Loucy (cell line): Measurements from ENCODE around the gene IGF2BP2.
A peak's percentile ranks its signal among the peaks of the same experiment; 100 is the strongest.

Experiments used
- H2AFZ ChIP-seq: fragments of 200-600 bp; sonication (generic); 2 replicates; pipeline ENCODE4 v1.6.0; 2016; ENCODE audit warnings: antibody characterized with exemption, mild to moderate bottlenecking, low read length, moderate library complexity
- H3F3A ChIP-seq: fragments of 200-600 bp; 2 replicates; pipeline ENCODE4 v1.6.0; 2016; ENCODE audit warnings: antibody characterized with exemption, low read depth, mild to moderate bottlenecking
- H3K27me3 ChIP-seq: fragments of 200-600 bp; sonication (generic); 2 replicates; pipeline ENCODE4 v1.6.1; 2014; ENCODE audit warnings: low read length, mild to moderate bottlenecking; ENCODE audit not compliant: insufficient read depth, poor library complexity, severe bottlenecking
- H3K36me3 ChIP-seq: fragments of 200-600 bp; sonication (generic); 2 replicates; pipeline ENCODE4 v1.6.1; 2016; ENCODE audit warnings: low read length; ENCODE audit not compliant: insufficient read depth
- H3K4me1 ChIP-seq: fragments of 200-600 bp; sonication (generic); 2 replicates; pipeline ENCODE4 v1.5.1; 2014; ENCODE audit warnings: low read length, mild to moderate bottlenecking; ENCODE audit not compliant: insufficient read depth, poor library complexity, severe bottlenecking
- H3K4me2 ChIP-seq: fragments of 200-600 bp; sonication (generic); 2 replicates; pipeline ENCODE4 v1.6.0; 2014; ENCODE audit warnings: antibody characterized with exemption, low read length, low read depth, mild to moderate bottlenecking; ENCODE audit not compliant: poor library complexity, severe bottlenecking
- H3K4me3 ChIP-seq: fragments of 200-600 bp; sonication (generic); 2 replicates; pipeline ENCODE4 v1.5.1; 2014; ENCODE audit warnings: low read length, mild to moderate bottlenecking, mixed read lengths; ENCODE audit not compliant: poor library complexity, severe bottlenecking
- H3K79me2 ChIP-seq: fragments of 200-600 bp; sonication (generic); 2 replicates; pipeline ENCODE4 v1.6.1; 2014; ENCODE audit warnings: low read length; ENCODE audit not compliant: insufficient read depth
- H3K9ac ChIP-seq: fragments of 200-600 bp; sonication (generic); 2 replicates; pipeline ENCODE4 v1.6.0; 2014; ENCODE audit warnings: mild to moderate bottlenecking, low read depth, low read length, moderate library complexity; ENCODE audit not compliant: poor library complexity, severe bottlenecking
- H3K9me2 ChIP-seq: fragments of 200-600 bp; sonication (generic); replicated peaks from 2 replicates; pipeline ENCODE4 v1.6.1; 2016; ENCODE audit warnings: low read depth, low read length, mixed read lengths
- H3K9me3 ChIP-seq: fragments of 200-600 bp; sonication (generic); 2 replicates; pipeline ENCODE4 v1.6.1; 2014; ENCODE audit warnings: mild to moderate bottlenecking, antibody characterized with exemption, low read length, low read depth; ENCODE audit not compliant: insufficient read depth
- H4K20me1 ChIP-seq: fragments of 200-600 bp; sonication (generic); 2 replicates; pipeline ENCODE4 v1.6.0; 2014; ENCODE audit warnings: antibody characterized with exemption, low read length, mild to moderate bottlenecking; ENCODE audit not compliant: insufficient read depth, poor library complexity, severe bottlenecking
- EZH2phosphoT487 ChIP-seq: fragments of 200-600 bp; IDR thresholded peaks from 2 replicates; pipeline ENCODE4 v1.6.1; 2018; ENCODE audit warnings: antibody characterized with exemption, mild to moderate bottlenecking, moderate library complexity, borderline replicate concordance
- TF ChIP-seq, protein P1 (sequence below): fragments of 200-600 bp; sonication (generic); conservative IDR thresholded peaks from 2 replicates; pipeline ENCODE4 v1.5.1; 2014; ENCODE audit warnings: mild to moderate bottlenecking, antibody characterized with exemption, low read length

Gene IGF2BP2

DNA sequence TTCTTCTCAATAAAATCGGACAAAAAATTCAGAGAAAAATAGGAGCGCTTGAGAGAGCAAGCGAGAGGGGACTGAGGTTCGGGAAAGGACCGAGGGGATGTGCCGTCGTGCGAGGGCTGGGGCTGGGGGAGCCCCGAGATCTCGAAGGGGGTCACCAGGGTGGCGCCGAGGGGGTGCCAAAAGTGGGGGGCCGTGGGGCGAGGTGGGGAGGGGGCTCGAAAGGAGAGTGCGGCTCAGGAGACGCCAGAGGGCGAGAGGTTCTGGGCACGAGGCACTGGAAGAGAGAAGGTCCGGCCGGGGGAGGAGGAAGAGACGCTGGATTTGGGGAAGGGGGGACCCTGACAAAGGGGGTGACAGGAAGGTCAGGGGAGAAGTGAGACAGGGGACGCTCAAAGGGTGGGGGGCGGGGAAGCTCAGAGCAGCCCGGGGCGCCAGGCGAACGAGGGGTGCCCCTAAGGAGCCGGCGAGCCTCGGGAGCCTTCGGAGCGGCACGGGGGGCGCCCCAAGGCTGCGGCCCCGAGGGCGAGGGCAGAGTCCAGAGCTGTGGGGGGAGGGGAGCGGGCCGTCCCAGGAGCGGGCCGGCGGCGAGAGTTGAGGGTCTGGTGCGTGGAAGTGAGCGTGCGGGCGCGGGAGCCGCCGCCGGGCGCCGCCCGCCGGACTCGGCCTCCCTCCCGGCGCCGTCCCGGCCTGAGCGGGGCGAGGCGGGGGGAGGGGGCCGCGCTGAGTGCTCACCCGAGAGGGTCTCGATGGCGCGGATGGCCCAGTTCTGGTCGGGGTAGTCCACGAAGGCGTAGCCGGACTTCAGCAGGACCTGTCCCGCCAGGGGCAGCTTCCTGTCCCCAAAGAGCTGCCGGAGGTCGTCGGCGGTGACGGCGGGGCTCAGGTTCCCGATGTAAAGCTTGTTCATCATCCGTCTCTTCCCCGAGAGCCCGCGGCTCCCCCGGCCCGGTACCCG is 514 bp downstream of the IGF2BP2 start:
- no peak for TF ChIP-seq EZH2phosphoT487
- TF ChIP-seq, protein P1, sequence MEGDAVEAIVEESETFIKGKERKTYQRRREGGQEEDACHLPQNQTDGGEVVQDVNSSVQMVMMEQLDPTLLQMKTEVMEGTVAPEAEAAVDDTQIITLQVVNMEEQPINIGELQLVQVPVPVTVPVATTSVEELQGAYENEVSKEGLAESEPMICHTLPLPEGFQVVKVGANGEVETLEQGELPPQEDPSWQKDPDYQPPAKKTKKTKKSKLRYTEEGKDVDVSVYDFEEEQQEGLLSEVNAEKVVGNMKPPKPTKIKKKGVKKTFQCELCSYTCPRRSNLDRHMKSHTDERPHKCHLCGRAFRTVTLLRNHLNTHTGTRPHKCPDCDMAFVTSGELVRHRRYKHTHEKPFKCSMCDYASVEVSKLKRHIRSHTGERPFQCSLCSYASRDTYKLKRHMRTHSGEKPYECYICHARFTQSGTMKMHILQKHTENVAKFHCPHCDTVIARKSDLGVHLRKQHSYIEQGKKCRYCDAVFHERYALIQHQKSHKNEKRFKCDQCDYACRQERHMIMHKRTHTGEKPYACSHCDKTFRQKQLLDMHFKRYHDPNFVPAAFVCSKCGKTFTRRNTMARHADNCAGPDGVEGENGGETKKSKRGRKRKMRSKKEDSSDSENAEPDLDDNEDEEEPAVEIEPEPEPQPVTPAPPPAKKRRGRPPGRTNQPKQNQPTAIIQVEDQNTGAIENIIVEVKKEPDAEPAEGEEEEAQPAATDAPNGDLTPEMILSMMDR: no peak
- Histone ChIP-seq H3F3A (no peaks in the 10 kb centered on the region), H2AFZ (peak overlapping the region; percentile 86; the same call in 1 of the 2 replicates), H3K9ac (no peak overlapping the region), H3K4me1 (peaks cover 10% of the 10 kb centered on the region), H3K36me3 (no peaks in the 10 kb centered on the region), H4K20me1 (no peaks in the 10 kb centered on the region), H3K4me2 (peak overlapping the region; percentile 69), H3K27me3 (peaks cover 77% of the 10 kb centered on the region), H3K9me2 (no peaks in the 10 kb centered on the region), H3K4me3 (peak overlapping the region; percentile 64), H3K9me3 (no peaks in the 10 kb centered on the region), H3K79me2 (no peaks in the 10 kb centered on the region)

DNA sequence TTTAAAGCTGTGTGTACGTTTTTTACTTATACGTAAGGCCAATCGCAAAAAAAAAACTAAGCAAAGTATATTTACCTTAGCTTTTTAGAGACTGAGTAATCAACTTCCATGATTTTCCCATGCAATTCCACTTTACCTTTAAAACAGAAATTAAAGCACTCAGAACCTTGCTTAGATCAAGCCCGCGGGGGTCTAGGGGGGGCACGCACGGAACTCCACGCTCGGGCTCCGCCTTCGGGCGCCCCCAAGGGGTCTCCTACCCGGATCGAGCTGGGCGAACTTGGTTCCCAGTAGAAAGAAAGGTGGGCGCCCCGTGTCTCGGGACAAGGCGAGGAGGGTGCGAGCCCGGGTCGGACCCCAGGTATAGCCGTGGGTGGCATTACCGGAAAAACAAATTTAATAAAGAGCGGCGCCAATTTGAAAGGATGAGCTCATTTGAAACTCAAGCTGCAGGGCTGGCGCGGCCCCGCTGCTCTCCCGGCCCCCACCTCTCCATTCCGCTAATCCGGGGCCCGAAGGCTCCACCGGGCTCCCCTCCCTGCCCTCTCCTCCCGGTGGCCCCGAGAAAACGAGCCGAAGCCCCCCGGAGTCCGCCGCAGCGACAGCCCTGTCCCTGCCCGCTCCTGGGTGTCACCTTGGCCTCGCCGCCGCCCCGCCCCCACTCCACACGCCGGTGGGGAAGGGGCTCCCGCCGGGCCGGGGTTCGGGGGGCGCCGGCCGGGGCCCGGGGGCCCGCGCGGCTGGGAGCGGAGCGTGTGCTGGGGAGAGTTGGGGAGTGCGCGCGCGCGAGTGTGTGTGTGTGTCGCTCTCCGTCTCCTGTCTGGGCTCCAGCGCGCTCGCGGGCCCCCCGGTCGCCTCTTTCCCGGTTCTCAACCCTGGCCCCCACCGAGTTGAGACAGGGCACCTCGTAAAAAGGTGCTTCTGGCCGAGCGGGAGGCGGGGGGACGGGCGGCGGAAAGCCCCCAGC is 1.5 kb downstream of the IGF2BP2 start:
- Histone ChIP-seq H3K4me2 (peak overlapping the region; percentile 69), H3K9me3 (no peaks in the 10 kb centered on the region), H3K79me2 (no peaks in the 10 kb centered on the region), H3K27me3 (peaks cover 80% of the 10 kb centered on the region), H3K9me2 (no peaks in the 10 kb centered on the region), H2AFZ (peak overlapping the region; percentile 86), H3K36me3 (no peaks in the 10 kb centered on the region), H3F3A (no peaks in the 10 kb centered on the region), H3K4me1 (peaks cover 10% of the 10 kb centered on the region), H3K9ac (no peak overlapping the region), H4K20me1 (no peaks in the 10 kb centered on the region), H3K4me3 (peak overlapping the region; percentile 64)
- TF ChIP-seq, protein P1: no peak
- TF ChIP-seq EZH2phosphoT487: no peak

DNA sequence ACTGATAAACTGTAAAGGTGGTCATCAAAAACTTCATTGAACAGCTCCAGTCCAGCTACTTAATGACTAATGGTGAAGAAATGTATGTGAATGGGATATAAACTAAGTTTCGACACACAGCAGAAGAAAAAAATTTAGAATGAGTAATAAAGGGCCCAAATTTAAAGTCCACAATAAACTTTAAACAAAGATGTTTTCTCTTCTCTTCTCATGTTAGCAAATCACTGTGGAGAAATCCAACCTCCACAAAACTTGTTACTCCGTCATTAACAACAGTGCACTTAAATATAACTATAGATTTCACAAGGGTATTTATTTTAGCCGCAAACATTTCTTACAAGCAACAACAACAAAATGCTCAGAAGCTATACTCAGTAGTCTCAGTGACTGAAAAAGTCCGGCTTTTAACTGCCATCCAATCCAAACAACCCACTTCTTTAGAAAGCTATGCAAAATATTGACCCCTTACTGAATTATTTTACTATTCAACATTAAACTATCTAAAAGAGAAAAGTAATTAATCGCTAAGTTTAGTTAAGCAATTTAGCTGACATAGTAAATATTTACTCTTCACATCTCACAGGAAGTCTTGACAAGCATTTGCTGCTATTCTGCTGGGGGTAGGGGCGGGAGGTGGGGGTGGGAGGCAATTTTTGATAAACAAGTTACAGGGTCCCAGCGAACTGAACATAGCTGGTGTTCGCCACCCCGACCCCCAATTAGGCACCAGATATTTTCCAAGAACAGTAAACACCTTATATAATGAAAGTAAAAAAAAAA is 2.4 kb downstream of the IGF2BP2 start:
- H2AFZ ChIP-seq: no peak overlapping the region

More for the DNA sequence above, 2.4 kb downstream of the IGF2BP2 start:
- H3K4me2 ChIP-seq: no peak overlapping the region
- peaks cover 10% of the 10 kb centered on the region for H3K4me1 ChIP-seq
- TF ChIP-seq, protein P1: no peak
- no peak for TF ChIP-seq EZH2phosphoT487
- peak overlapping the region; percentile 64 for H3K4me3 ChIP-seq
- H3K9me3 ChIP-seq: no peaks in the 10 kb centered on the region
- H3K79me2 ChIP-seq: no peaks in the 10 kb centered on the region
- H3K9ac ChIP-seq: no peak overlapping the region
- no peaks in the 10 kb centered on the region for H4K20me1 ChIP-seq
- no peaks in the 10 kb centered on the region for H3F3A ChIP-seq
- H3K27me3 ChIP-seq: peaks cover 85% of the 10 kb centered on the region
- H3K9me2 ChIP-seq: no peaks in the 10 kb centered on the region
- H3K36me3 ChIP-seq: no peaks in the 10 kb centered on the region
